SJCRH30 (cell line): ENCODE measurements around the gene MKX. TPM values are rescaled to one million over a fixed set of nuclear protein-coding genes. Genes with fewer than 3 reads are reported as not detected.

ENCODE experiments used
- DNase-seq, 2 experiments: peaks; one replicate each; pipeline ENCODE4 v3.0.0-alpha.2; 2015 to 2020
- H3K27ac ChIP-seq: fragments of 250-450 bp; sonication (Bioruptor Pico); 2 replicates; pipeline ENCODE4 v1.5.1; 2020; ENCODE audit warnings: mild to moderate bottlenecking, moderate library complexity
- H3K27me3 ChIP-seq: fragments of 250-450 bp; sonication (Bioruptor Pico); 2 replicates; pipeline ENCODE4 v1.5.1; 2020; ENCODE audit warnings: mild to moderate bottlenecking, moderate library complexity
- H3K36me3 ChIP-seq: fragments of 250-450 bp; sonication (Bioruptor Pico); 2 replicates; pipeline ENCODE4 v1.5.1; 2020; ENCODE audit warnings: mild to moderate bottlenecking, moderate library complexity
- H3K4me1 ChIP-seq: fragments of 250-450 bp; sonication (Bioruptor Pico); 2 replicates; pipeline ENCODE4 v1.5.1; 2020; ENCODE audit warnings: mild to moderate bottlenecking, moderate library complexity
- H3K4me3 ChIP-seq: fragments of 250-450 bp; sonication (Bioruptor Pico); 2 replicates; pipeline ENCODE4 v1.5.1; 2020; ENCODE audit warnings: mild to moderate bottlenecking, moderate library complexity
- H3K9me3 ChIP-seq: fragments of 250-450 bp; sonication (Bioruptor Pico); replicated peaks from 2 replicates; pipeline ENCODE4 v1.5.1; 2020; ENCODE audit warnings: mild to moderate bottlenecking, moderate library complexity
- total RNA-seq: library from RNA; depleted of rRNA; stranded (reverse); fragments of >200 nt; shearing (Covaris generic); gene quantifications from 2 replicates; pipeline ENCODE4 v1.2.3, GENCODE V29; 2014; rRNA removed

Gene MKX, protein sequence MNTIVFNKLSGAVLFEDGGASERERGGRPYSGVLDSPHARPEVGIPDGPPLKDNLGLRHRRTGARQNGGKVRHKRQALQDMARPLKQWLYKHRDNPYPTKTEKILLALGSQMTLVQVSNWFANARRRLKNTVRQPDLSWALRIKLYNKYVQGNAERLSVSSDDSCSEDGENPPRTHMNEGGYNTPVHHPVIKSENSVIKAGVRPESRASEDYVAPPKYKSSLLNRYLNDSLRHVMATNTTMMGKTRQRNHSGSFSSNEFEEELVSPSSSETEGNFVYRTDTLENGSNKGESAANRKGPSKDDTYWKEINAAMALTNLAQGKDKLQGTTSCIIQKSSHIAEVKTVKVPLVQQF
- total RNA-seq, result 2.2 and 2.5 TPM in 2 replicates

DNA sequence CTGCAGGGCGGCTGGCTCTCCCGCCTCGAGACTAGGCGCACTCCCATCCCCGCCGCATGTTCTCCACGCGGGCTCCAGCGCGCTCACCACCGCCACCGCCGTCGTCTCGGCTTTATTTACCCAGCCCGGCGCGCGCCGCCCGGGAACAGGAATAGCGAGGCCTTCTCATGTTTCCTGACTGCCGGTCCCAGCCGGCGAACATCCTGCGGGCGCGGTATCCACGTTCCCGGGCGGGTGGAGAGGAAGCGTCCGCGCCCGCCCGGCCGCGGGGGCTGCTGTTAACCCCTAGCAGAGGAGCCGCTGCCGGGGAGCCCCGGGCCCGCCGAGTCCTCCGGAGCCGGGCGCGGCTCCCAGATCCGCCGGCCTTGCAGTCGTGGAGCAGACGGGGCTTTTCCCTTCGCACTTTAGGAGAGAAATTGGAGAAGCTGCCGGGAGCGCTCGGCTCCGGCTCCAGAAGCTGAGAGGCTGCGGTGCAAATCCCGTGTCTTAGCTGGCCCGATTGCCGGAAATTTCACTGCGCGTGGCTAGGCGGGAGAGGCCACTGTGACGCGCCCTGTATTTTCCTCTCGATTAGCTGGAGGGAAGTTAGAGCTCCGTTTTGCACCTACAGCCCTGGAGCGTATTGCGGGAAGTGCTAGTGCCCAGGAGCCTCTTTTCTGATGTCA lies at the start of gene MKX:
Gene MKX (minus strand): TSS at position 88 of the 665 bp plus-strand sequence. CDS start 2,404 bp downstream, outside the sequence.
- H3K4me3 ChIP-seq, result peak within 1 kb of the TSS; percentile 62
- peak; percentile 64 to 65 for DNase-seq
- H3K36me3 ChIP-seq, result no peaks in the 10 kb centered on the region
- H3K4me1 ChIP-seq, result no peaks in the 10 kb centered on the region
- H3K9me3 ChIP-seq, result no peaks in the 10 kb centered on the region
- H3K27ac ChIP-seq, result peak within 1 kb of the TSS; percentile 24; the same call in 1 of the 2 replicates
- no peaks in the 10 kb centered on the region for H3K27me3 ChIP-seq

DNA sequence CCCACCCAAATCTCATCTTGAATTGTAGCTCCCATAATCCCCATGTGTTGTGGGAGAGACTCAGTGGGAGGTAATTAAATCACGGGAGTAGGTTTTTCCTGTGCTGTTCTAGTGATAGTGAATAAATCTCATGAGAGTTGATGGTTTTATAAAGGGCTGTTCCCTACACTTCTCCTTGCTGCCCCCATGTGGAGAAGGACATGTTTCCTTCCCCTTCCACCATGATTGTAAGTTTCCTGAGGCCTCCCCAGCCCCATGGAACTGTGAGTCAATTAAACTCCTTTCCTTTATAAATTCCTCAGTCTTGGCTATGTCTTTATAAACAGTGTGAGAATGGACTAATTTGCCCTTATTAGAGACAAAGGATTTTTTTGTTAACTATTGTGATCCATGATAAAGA lies 48.5 kb upstream of the MKX start:
- Histone ChIP-seq H3K4me1 (no peaks in the 10 kb centered on the region), H3K9me3 (0 out of 2 replicates have a peak, but pooled peaks cover 2% of the 10 kb centered on the region), H3K27me3 (no peaks in the 10 kb centered on the region), H3K36me3 (no peaks in the 10 kb centered on the region), H3K27ac (no peak overlapping the region), H3K4me3 (no peak overlapping the region)
- DNase-seq, result peak; percentile 19 to 54

DNA sequence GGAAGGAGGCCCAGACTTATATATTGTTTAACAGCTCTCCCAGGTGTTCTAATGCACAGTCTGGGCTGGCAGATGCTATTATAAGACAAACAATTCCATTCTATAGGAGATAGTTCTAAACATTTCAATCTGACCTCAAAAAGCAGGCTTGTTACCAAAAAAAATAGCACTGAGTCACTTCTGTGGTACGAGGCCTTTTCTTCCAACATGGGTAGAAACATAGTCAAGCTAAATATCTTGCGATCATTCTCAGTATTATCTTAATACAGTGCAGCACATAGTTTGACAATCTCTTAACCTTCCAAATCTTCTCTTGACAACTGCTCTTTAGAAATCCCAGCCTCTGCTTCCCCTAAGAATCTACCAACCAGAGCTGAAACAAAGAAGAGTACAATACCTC lies 46.6 kb upstream of the MKX start:
- Histone ChIP-seq H3K27ac (no peak overlapping the region), H3K36me3 (no peaks in the 10 kb centered on the region), H3K27me3 (no peaks in the 10 kb centered on the region), H3K4me1 (no peaks in the 10 kb centered on the region), H3K4me3 (no peak overlapping the region), H3K9me3 (0 out of 2 replicates have a peak, but pooled peaks cover 2% of the 10 kb centered on the region)
- DNase-seq, result no peak

DNA sequence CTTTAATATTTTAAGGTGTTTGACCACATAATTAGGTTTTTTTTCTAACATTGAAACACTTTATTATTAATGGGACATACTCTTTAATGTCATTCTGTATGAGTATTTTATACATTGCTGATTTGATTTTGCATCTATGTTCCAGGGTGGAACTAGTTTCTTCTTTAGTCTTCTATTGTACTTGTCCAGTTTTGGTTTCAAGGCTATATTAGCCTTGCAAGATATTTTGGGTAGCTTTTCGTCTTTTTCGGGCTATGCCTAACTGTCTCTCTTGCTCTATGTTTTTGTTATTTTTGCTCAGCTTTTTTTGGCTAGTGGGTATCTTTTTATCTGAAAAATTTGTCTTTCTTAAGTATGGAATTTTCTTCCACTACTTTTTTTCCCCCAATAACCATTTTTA lies 38.7 kb upstream of the MKX start:
- no peak overlapping the region for H3K27ac ChIP-seq
- DNase-seq, result no peak

DNA sequence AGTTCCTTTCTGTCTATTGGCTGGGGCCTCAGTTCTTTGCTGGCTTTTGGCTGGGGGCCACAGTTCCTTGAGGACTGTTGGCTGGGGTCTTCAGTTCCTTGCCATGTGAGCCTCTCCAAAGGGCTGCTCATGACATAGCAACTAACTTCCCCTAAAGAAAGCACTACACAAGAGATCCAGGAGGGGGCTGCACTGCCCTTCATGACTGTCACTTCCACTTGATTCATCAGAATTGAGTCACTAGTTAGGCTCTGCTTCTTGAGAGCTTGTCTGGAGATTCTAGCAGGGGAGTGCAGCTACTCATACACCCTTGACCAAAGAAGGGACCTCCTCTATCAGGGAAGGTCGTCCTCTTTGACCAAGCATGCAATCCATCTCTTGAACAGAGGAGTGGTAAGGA lies 38.0 kb upstream of the MKX start:
- Histone ChIP-seq H3K9me3 (no peaks in the 10 kb centered on the region), H3K4me3 (no peak overlapping the region), H3K27me3 (no peaks in the 10 kb centered on the region), H3K27ac (no peak overlapping the region), H3K4me1 (no peaks in the 10 kb centered on the region), H3K36me3 (no peaks in the 10 kb centered on the region)
- peak; percentile 56 to 78 for DNase-seq

More for the DNA sequence above, 38.7 kb upstream of the MKX start:
- Histone ChIP-seq H3K36me3 (no peaks in the 10 kb centered on the region), H3K9me3 (no peaks in the 10 kb centered on the region), H3K27me3 (no peaks in the 10 kb centered on the region), H3K4me1 (no peaks in the 10 kb centered on the region), H3K4me3 (no peak overlapping the region)

DNA sequence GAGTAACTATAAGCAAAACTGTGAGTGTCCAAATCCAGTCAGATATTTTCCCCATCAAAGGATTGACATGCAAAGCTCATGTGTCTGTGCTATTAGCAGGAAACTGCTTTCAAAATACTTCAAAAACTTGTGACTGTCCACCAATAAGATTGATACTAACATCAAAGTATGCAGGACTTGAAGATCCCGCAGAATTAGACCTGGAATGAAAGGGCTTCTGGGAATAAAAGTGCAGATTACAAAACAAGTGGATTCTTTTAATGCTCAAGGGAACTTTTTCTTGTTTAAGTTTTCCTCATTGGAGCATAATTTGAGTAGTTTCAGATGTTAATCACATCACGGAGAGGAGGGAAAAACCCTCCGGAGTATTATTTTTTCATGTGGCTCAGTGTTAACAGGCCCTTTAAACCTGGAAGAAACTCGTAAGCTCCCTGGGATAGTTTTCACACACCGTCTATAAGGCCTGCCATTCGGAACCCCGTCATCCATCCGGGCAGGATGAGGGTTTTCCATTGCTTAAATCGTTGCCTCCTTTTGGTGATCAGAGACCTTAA lies 33.9 kb upstream of the MKX start:
- Histone ChIP-seq H3K36me3 (no peaks in the 10 kb centered on the region), H3K4me1 (no peaks in the 10 kb centered on the region), H3K27me3 (no peaks in the 10 kb centered on the region), H3K4me3 (no peak overlapping the region), H3K9me3 (no peaks in the 10 kb centered on the region), H3K27ac (no peak overlapping the region)
- DNase-seq, result no peak

DNA sequence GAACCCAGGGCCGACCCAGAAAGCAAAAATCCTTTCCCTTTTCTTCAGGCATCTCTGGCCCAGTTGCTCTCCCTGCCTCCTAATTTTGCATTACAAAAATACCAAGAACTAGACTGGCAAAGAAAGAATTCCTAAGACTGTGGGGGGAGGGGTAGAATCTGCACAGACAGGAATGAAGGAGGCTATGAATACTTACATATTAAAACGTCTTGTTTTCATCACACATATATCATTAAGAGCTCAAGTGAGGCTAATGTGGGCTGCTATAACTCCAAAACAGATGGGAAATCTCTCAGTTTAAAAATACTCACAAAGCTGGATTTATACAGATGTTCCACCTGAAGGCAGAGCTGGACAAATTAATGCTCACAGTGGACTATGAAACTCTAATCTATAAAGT lies 29.2 kb upstream of the MKX start:
- Histone ChIP-seq H3K4me3 (no peak overlapping the region), H3K36me3 (no peaks in the 10 kb centered on the region), H3K9me3 (no peaks in the 10 kb centered on the region), H3K27ac (no peak overlapping the region), H3K4me1 (no peaks in the 10 kb centered on the region), H3K27me3 (no peaks in the 10 kb centered on the region)
- DNase-seq, result no peak

DNA sequence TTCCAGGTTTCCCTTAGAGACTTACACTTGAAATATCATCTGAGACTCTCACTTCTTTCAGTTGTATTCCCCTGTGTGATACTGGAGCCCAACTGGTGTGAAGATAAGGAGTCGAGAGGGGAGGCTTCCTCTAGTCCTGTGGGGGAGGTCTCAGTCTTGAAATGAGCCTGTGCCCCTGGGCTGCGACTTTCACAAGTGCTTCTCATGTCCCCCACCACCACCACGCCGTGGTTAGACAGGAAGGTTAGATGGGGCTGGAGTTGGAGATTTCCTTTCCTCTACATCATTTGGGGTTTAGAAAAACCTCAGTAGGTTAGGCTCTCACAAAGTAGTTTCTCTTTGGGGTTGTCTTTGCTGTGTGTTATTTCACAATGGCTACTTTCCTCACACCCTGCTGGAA lies 25.6 kb upstream of the MKX start:
- H3K4me3 ChIP-seq, result no peak overlapping the region
- no peaks in the 10 kb centered on the region for H3K4me1 ChIP-seq
- no peaks in the 10 kb centered on the region for H3K9me3 ChIP-seq
- DNase-seq, result no peak
- H3K27me3 ChIP-seq, result no peaks in the 10 kb centered on the region
- H3K27ac ChIP-seq, result no peak overlapping the region
- H3K36me3 ChIP-seq, result no peaks in the 10 kb centered on the region

DNA sequence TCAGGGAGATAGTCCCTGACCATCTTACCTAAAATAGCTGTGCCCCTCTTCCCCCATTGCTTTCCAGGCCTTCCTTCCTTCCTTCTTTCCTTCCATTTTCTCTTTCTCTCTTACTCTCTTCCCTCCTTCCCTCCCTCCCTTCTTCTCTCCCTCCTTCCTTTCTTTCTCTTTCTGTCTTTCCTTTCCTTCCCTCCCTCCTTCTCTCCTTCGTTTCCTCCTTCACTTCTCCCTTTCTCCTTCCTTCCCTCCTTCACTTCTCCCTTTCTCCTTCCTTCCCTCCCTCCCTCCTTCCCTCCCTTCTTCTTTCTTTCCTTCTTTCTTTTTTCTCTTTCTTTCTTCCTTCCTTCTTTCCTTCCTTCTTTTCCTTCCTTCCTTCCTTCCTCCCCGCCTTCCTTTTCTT lies 24.6 kb upstream of the MKX start:
- no peak for DNase-seq
- no peak overlapping the region for H3K27ac ChIP-seq
- no peaks in the 10 kb centered on the region for H3K4me1 ChIP-seq
- no peaks in the 10 kb centered on the region for H3K9me3 ChIP-seq
- H3K27me3 ChIP-seq, result no peaks in the 10 kb centered on the region
- H3K36me3 ChIP-seq, result no peaks in the 10 kb centered on the region
- H3K4me3 ChIP-seq, result no peak overlapping the region

DNA sequence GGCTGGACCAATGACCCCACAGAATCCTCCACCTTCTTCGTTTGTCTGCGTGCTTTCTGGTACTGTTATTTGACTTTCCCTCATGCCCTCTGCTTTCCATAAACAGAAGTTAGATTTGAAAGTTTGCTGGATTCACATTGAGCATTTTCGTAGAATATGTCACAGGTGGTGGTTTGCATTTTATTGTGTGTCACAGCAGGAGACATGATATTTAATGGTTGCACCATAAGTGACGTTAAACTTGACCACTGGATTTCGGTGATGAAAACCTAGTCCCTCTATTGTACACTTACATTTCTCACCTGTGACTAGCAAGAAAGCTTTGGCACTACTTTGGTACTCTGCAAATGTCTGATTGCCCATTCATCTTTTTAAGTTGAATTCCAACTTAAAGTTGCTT lies 15.2 kb upstream of the MKX start:
- no peaks in the 10 kb centered on the region for H3K9me3 ChIP-seq
- H3K36me3 ChIP-seq, result no peaks in the 10 kb centered on the region
- no peaks in the 10 kb centered on the region for H3K4me1 ChIP-seq
- H3K27ac ChIP-seq, result no peak overlapping the region
- no peak overlapping the region for H3K4me3 ChIP-seq
- no peak for DNase-seq
- H3K27me3 ChIP-seq, result no peaks in the 10 kb centered on the region

DNA sequence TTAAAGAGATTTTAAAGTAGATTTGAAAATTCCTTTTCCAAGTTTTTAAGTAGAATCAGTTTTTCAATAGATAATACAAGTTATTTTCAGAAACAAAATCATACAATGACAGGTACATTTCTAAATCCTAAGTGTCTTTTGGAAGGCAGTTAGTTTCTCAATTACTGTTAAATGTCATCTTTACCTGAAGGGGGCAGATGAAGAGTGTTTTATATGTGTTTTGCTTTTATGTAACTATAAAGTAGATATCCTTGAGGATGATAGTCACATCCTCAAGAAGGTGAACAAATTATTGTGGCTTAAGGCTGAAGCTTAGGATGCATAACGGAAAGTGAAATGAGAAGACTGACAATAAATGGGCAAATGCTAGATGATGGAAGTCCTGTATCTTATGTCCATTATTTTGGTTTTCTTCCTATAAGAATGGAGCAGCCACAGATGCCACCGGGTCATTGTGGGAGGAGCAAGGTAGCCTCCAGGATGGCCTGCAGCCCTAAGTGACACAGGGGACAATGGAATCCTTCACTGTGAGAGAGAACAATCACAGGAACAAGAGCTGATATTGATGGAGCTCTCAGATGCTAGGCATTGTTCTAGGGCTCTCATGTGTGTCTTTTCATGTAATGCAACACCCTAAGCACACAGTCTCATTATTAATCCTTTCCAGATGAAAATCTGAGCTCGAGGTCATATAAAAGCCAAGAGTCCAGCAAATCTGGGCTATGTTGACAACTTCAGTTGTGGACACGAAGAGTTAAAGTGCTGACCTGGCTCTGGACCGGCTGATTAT lies 14.1 kb upstream of the MKX start:
- H3K4me1 ChIP-seq, result no peaks in the 10 kb centered on the region
- H3K27me3 ChIP-seq, result no peaks in the 10 kb centered on the region
- no peak overlapping the region for H3K27ac ChIP-seq
- no peaks in the 10 kb centered on the region for H3K36me3 ChIP-seq
- no peak overlapping the region for H3K4me3 ChIP-seq
- H3K9me3 ChIP-seq, result no peaks in the 10 kb centered on the region
- no peak for DNase-seq

DNA sequence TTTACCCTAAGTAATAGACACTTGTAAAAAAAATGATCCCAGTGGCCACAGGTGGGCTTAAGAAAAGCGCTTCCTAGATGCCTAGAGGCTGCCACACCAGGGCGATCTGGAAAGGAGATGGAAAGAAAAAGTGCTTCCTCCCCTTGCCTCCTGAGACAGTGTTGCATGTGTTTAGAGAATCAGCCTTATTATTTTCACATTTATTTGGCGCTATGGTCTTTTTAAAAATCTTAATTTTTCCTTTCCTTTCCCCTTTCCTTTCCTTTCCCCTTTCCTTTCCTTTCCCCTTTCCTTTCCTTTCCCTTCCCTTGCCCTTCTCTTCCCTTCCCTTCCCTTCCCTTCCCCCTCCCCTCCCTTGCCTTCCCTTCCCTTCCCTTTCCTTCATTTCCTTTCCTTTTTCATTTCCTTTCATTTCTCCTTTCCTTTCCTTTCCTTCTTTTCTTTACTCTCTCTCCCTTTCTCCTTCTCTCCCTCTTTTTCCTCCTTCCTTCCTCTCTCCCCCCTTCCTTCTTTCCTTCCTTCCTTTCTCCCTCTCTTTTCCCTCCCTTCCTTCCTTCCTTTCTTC lies 7.1 kb upstream of the MKX start:
- H3K27me3 ChIP-seq, result no peaks in the 10 kb centered on the region
- H3K4me1 ChIP-seq, result no peaks in the 10 kb centered on the region
- H3K9me3 ChIP-seq, result no peaks in the 10 kb centered on the region
- H3K36me3 ChIP-seq, result no peaks in the 10 kb centered on the region
- H3K4me3 ChIP-seq, result no peak overlapping the region
- DNase-seq, result no peak
- H3K27ac ChIP-seq, result no peak overlapping the region

DNA sequence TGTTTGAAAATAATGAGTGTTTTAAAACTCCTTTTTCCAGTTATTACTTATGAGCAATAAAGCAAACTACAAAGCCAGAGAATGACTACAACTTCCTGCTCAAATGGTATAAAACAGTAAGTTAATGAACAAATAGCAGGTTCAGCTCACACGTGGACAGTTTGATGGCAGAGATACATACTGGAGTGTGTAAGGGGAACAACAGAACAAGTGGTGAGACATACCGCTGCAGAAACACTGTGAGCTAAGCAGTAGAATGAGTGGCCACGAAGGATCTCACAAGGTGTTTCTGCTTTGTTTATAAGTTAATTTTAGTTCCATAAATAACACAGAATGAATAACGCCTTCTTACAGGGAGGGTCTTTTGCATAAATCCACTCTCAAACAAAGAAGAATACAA lies 3.0 kb upstream of the MKX start:
- no peak overlapping the region for H3K27ac ChIP-seq
- H3K36me3 ChIP-seq, result no peaks in the 10 kb centered on the region
- no peaks in the 10 kb centered on the region for H3K27me3 ChIP-seq
- H3K4me3 ChIP-seq, result no peak overlapping the region
- no peaks in the 10 kb centered on the region for H3K9me3 ChIP-seq
- no peak for DNase-seq
- H3K4me1 ChIP-seq, result no peaks in the 10 kb centered on the region

DNA sequence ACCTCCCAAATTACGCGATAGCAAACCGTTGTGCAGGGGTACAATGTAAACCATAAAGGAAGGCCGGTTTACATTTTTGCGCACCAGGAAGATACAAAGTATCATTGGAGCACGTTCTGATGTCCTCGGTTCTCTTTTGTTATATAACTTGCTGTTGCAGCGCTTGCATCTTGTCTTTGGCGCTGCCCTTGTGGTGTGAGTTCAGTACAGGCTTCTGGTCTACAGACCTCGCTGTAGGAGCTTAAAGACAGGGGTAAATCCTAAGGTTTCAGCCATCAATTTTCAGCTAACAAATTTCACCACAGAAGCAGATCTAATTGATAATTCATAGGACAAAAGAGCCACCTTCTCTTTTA lies 1.5 kb upstream of the MKX start:
- DNase-seq, result no peak
- Histone ChIP-seq H3K36me3 (no peaks in the 10 kb centered on the region), H3K9me3 (no peaks in the 10 kb centered on the region), H3K27ac (no peak overlapping the region), H3K4me1 (no peaks in the 10 kb centered on the region), H3K27me3 (no peaks in the 10 kb centered on the region), H3K4me3 (no peak overlapping the region)
